Osteoblast (primary cell): ENCODE results near the gene SGMS2. TPM values are rescaled to one million over a fixed set of nuclear protein-coding genes. Genes with fewer than 3 reads are reported as not detected.
A peak's percentile ranks its signal among the peaks of the same experiment; 100 is the strongest.

Experiments
- DNase-seq: peaks from one replicate; pipeline ENCODE4 v3.0.0; 2011; ENCODE audit warnings: low spot score, mixed read lengths; ENCODE audit not compliant: insufficient read length; ENCODE audit errors: missing footprints
- H2AFZ ChIP-seq: 2 replicates; pipeline ENCODE4 v1.6.0; 2011; ENCODE audit warnings: mild to moderate bottlenecking, low read length
- H3K27ac ChIP-seq: 2 replicates; pipeline ENCODE4 v1.5.1; 2011; ENCODE audit warnings: mild to moderate bottlenecking, low read depth, low read length, moderate library complexity
- H3K27me3 ChIP-seq: 2 replicates; pipeline ENCODE4 v1.6.0; 2012; ENCODE audit warnings: mild to moderate bottlenecking, control low read depth, inconsistent platforms, low read length, moderate library complexity; ENCODE audit not compliant: insufficient read depth
- H3K36me3 ChIP-seq: 2 replicates; pipeline ENCODE4 v1.5.1; 2011; ENCODE audit warnings: mild to moderate bottlenecking, low read length, control low read depth, moderate library complexity; ENCODE audit not compliant: insufficient read depth
- H3K4me1 ChIP-seq: 2 replicates; pipeline ENCODE4 v1.5.1; 2011; ENCODE audit warnings: mild to moderate bottlenecking, low read length, control low read depth, moderate library complexity; ENCODE audit not compliant: insufficient read depth
- H3K4me2 ChIP-seq: 2 replicates; pipeline ENCODE4 v1.6.0; 2011; ENCODE audit warnings: mild to moderate bottlenecking, low read length; ENCODE audit not compliant: insufficient read depth
- H3K4me3 ChIP-seq: fragments of 200-600 bp; sonication (generic); 3 replicates; pipeline ENCODE4 v1.5.1; 2012; ENCODE audit warnings: mild to moderate bottlenecking, low read length, inconsistent platforms; ENCODE audit not compliant: insufficient read depth
- H3K79me2 ChIP-seq: 2 replicates; pipeline ENCODE4 v1.6.0; 2012; ENCODE audit warnings: mild to moderate bottlenecking, low read length, control low read depth, inconsistent platforms; ENCODE audit not compliant: insufficient read depth
- H3K9me3 ChIP-seq: 2 replicates; pipeline ENCODE4 v1.5.1; 2011; ENCODE audit warnings: low read depth, low read length, control low read depth
- H4K20me1 ChIP-seq: 2 replicates; pipeline ENCODE4 v1.6.0; 2012; ENCODE audit warnings: mild to moderate bottlenecking, low read length, control low read depth; ENCODE audit not compliant: insufficient read depth
- total RNA-seq: library from RNA; depleted of rRNA; stranded (reverse); fragments of >200 nt; gene quantifications from 2 replicates; pipeline ENCODE4 v1.2.3, GENCODE V29; 2012
- TF ChIP-seq, protein P1 (sequence below): IDR thresholded peaks from 2 replicates; pipeline ENCODE4 v1.5.1; 2011; ENCODE audit warnings: mild to moderate bottlenecking, low read depth, low read length, moderate library complexity; ENCODE audit errors: extremely low read depth

Gene SGMS2
- total RNA-seq, 1 donor = 148 TPM

DNA sequence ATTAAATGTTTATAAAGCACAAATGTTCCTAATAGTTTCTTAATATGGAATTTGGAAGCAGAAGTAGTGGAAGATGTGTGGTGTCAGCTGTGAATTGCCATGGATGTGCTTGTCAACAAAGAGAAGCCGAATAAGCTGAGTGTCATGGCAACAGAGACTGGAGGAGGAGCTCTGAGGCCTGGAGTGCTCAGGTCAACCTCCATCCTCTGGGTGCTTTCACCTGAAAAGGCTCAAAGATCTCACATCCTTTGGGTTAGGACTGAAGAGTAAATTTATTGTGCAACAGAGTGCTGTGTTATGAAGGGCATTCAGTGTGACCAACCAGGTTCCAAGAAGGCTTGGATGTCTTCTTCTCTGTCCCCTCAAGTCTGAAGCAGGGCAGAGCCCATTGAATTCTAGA lies 18.7 kb downstream of the SGMS2 start:
- Histone ChIP-seq H3K9me3 (no peaks in the 10 kb centered on the region), H4K20me1 (peaks cover 11% of the 10 kb centered on the region), H3K79me2 (peaks cover 70% of the 10 kb centered on the region), H3K4me3 (no peak overlapping the region), H3K36me3 (no peaks in the 10 kb centered on the region), H3K27me3 (no peaks in the 10 kb centered on the region), H3K4me2 (no peak overlapping the region), H3K27ac (no peak overlapping the region), H2AFZ (no peak overlapping the region), H3K4me1 (peaks cover 11% of the 10 kb centered on the region)
- no peak for DNase-seq
- TF ChIP-seq, protein P1, sequence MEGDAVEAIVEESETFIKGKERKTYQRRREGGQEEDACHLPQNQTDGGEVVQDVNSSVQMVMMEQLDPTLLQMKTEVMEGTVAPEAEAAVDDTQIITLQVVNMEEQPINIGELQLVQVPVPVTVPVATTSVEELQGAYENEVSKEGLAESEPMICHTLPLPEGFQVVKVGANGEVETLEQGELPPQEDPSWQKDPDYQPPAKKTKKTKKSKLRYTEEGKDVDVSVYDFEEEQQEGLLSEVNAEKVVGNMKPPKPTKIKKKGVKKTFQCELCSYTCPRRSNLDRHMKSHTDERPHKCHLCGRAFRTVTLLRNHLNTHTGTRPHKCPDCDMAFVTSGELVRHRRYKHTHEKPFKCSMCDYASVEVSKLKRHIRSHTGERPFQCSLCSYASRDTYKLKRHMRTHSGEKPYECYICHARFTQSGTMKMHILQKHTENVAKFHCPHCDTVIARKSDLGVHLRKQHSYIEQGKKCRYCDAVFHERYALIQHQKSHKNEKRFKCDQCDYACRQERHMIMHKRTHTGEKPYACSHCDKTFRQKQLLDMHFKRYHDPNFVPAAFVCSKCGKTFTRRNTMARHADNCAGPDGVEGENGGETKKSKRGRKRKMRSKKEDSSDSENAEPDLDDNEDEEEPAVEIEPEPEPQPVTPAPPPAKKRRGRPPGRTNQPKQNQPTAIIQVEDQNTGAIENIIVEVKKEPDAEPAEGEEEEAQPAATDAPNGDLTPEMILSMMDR = no peak

DNA sequence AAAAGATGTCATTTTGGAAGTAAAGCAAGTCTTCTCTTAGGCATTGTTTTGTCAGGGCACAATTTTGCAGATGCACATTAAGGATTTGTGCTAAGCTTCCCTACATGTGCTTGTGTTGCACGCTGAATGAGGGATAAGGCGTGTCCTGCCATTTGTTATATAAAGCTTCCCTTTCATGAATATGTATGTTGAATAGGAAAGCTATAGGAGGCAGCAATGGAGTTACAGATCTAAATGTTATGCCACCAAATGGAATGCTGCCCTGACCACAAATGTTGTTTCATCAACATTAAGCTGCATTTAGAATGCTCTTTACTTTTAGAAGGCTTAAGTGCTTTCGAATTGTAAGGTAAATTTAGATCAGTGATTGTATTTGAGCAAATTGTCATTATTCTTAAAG lies 20.9 kb downstream of the SGMS2 start:
- Histone ChIP-seq H3K9me3 (no peaks in the 10 kb centered on the region), H3K79me2 (peaks cover 71% of the 10 kb centered on the region), H3K4me3 (no peak overlapping the region), H3K4me1 (peaks cover 3% of the 10 kb centered on the region), H4K20me1 (peaks cover 7% of the 10 kb centered on the region), H2AFZ (no peak overlapping the region), H3K36me3 (no peaks in the 10 kb centered on the region), H3K27ac (no peak overlapping the region), H3K4me2 (no peak overlapping the region), H3K27me3 (no peaks in the 10 kb centered on the region)
- no peak for DNase-seq
- TF ChIP-seq, protein P1 = no peak

DNA sequence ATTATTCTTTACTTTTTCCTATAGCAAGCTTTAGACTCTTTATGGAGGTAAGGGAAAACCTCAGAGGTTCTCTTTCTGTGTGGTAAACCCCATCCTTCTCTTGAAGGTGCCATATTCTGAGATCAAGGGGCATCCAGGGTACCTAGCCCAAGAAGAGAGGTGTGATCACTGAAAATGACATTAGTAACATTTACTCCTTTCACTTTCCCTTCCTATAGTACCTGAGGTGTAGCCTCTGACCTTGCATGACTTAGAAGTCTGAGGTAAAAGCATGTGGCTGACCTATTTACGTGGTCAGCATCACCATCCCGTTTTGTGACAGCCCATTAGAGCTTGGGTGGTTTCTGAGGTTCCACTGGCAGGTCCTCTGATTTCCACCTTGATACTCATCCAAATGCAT lies 25.7 kb downstream of the SGMS2 start:
- Histone ChIP-seq H3K4me2 (no peak overlapping the region), H3K4me3 (no peak overlapping the region), H3K4me1 (peaks cover 26% of the 10 kb centered on the region), H3K36me3 (no peaks in the 10 kb centered on the region), H3K79me2 (peaks cover 53% of the 10 kb centered on the region), H3K9me3 (no peaks in the 10 kb centered on the region), H3K27me3 (no peaks in the 10 kb centered on the region), H4K20me1 (peaks cover 1% of the 10 kb centered on the region), H2AFZ (no peak overlapping the region), H3K27ac (no peak overlapping the region)
- TF ChIP-seq, protein P1 = no peak
- no peak for DNase-seq

DNA sequence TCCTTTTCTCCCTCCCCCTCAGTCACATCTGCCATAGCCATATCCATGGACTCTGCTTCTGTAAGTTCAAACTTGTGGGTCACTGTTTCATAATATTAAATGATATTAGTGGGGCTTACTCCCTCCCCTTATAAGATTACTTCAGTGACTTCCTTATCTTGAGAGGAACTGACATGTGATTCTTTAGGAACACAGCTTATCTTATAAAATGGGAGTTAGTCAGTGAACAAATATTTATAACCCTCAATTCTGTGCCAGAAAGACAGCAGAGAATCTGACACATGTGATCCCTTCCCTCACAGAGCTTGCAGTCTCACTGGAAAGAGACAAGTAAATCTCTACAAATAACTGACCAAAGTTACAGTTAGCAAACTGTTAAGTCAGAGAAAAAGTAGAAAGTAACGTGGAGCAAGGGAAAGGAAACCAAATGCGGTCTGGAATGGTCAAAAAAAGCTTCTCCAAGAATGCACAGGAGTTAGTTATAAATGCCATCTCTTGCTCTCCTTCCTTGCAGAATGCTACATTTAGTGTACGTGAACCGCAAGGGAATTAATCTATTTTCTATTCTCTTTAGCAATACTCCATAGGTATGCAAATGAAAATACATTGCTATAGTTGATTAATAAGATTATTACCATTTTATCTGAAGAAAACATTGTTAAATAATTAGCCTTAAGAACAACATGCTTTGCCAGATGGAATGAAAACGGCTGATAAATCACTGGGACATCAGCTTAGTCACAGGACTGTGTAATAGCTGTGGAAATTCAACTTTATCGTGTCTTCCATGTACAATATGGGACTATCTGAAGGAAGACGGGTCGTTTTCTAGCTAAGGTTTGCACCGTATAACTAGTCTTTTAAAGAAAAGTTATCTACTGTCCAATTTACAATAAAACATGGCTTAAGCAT lies 29.0 kb downstream of the SGMS2 start:
- Histone ChIP-seq H3K4me1 (peaks cover 24% of the 10 kb centered on the region), H3K4me2 (peak overlapping the region; percentile 59), H3K27ac (peak overlapping the region; percentile 62), H3K9me3 (no peaks in the 10 kb centered on the region), H3K4me3 (peak overlapping the region; percentile 30), H4K20me1 (peaks cover 5% of the 10 kb centered on the region), H2AFZ (no peak overlapping the region), H3K27me3 (no peaks in the 10 kb centered on the region), H3K36me3 (no peaks in the 10 kb centered on the region), H3K79me2 (peaks cover 68% of the 10 kb centered on the region)
- TF ChIP-seq, protein P1 = no peak
- DNase-seq = no peak
